ENCODE results near the gene SVIL. TPM values are rescaled to one million over a fixed set of nuclear protein-coding genes. Genes with fewer than 3 reads are reported as not detected.
A peak's percentile ranks its signal among the peaks of the same experiment; 100 is the strongest.
"Not testable (repeated sequence)": the region's sequence is repeated elsewhere in the genome, so short reads cannot be mapped to it uniquely, and the experiment has no call there.

SVIL gene
- total RNA-seq, 1 donor from 2014 or later, result 58.5 TPM

- no peak overlapping the region for H3K4me3 ChIP-seq (ENCODE audit: low read depth, low read length)
- TF ChIP-seq, protein P1, sequence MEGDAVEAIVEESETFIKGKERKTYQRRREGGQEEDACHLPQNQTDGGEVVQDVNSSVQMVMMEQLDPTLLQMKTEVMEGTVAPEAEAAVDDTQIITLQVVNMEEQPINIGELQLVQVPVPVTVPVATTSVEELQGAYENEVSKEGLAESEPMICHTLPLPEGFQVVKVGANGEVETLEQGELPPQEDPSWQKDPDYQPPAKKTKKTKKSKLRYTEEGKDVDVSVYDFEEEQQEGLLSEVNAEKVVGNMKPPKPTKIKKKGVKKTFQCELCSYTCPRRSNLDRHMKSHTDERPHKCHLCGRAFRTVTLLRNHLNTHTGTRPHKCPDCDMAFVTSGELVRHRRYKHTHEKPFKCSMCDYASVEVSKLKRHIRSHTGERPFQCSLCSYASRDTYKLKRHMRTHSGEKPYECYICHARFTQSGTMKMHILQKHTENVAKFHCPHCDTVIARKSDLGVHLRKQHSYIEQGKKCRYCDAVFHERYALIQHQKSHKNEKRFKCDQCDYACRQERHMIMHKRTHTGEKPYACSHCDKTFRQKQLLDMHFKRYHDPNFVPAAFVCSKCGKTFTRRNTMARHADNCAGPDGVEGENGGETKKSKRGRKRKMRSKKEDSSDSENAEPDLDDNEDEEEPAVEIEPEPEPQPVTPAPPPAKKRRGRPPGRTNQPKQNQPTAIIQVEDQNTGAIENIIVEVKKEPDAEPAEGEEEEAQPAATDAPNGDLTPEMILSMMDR (conservative IDR thresholded peaks at IDR 0.05; ENCODE audit: low read depth, low read length), result no peak
- DNase-seq (ENCODE audit: low read depth), result no peak
Observed at GRCh38 chr10:29492774-29493173, 142.0 kb downstream of the SVIL start.

GRCh38 chr10:29491918-29492317 is 142.9 kb downstream of the SVIL start:
- TF ChIP-seq, protein P1 (conservative IDR thresholded peaks at IDR 0.05; ENCODE audit: low read depth, low read length), result no peak
- H3K4me3 ChIP-seq (ENCODE audit: low read depth, low read length), result no peak overlapping the region
- DNase-seq (ENCODE audit: low read depth), result no peak

DNA sequence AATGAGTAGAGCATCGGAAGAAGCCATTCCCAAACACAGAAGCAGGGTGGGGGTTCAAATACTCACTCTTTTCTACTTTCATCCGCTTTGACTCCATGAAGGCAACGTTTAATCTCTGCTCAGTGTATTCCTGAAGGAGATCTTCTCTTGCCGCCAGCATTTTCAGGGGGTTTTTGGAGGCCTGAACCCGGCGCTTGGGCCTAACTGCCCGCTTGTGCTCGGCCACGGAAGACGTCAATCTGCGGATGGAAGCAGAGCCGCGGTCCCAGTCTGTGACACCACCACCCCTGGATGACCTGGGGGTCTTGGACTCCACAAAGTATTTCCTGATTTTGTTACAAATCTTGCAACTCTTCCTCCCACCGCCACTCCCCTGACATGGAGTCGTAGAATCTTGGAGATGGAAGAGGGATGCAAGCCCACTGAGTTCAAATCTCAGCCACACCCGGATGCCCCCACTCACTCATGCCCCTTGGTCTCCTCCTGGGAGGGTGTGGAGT is 143.9 kb downstream of the SVIL start:
- not testable (repeated sequence) for H3K4me3 ChIP-seq (ENCODE audit: low read depth, low read length); DNase-seq (ENCODE audit: low read depth)

- H3K4me3 ChIP-seq (ENCODE audit: low read depth, low read length); DNase-seq (ENCODE audit: low read depth): not testable (repeated sequence)
Observed at GRCh38 chr10:29488471-29488870, 146.3 kb downstream of the SVIL start.

DNA sequence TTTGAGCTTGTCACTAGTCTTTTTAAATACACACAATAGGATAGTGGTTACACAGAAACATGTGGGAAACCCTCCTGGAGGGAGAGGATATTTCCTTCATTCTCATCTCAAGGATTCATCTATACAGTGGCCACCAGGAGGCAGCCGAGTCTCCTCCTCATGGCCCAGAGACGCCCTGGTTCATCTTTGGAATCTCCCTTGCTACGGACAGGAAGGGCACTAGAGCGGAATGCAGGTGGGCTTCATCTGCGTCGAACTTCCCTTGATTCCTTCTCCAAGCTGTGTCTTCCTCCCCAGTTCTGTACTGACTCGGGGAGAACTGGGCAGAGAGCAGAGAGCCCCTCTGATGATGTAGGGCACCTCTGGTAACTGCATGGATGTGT is 146.9 kb downstream of the SVIL start:
- not testable (repeated sequence) for DNase-seq (ENCODE audit: low read depth); H3K4me3 ChIP-seq (ENCODE audit: low read depth, low read length)

DNA sequence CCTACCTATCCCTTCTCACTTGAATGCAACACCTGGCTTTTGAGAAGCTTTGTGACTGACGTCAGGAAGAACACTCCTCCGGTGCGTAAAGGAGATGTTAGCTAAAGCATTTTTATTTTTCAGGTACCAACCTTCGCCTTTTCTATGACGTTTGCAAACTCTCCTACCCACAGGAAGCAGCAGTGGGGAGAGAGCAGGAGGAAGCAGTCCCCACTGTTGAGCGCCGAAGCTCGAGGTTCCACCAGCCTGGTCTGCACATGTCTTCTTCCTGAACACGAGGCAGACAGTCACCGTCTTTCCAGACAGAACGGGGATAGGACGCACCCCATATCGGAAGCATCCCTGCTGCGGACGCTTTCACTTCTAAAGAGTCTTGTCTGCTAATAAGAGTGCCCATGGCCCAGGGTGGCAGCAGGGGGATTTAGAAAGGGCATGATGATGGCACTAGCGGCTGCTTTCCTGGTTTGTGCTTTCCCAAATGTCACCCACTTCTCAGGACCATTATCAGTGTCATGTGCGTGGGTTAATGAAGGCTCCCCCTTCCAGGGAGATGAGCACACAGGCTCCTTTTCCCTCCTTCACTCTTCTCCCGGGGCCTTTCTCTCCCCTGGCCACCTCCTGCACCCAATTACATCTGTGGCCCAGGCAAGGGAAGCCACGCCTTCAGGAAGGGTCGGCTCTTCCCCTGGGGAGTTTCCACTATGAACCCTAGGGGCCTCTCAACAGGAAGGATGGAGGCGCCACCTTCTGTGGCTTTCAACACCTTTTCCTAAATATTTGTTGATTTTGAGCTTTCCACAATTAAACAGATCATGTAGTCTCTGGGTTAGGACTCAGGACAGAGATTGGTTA is 147.5 kb downstream of the SVIL start:
- H3K4me3 ChIP-seq (ENCODE audit: low read depth, low read length); DNase-seq (ENCODE audit: low read depth): not testable (repeated sequence)

GRCh38 chr10:29486433-29486832 is 148.3 kb downstream of the SVIL start:
- H3K4me3 ChIP-seq (ENCODE audit: low read depth, low read length), result no peak overlapping the region
- TF ChIP-seq, protein P1 (conservative IDR thresholded peaks at IDR 0.05; ENCODE audit: low read depth, low read length), result no peak
- no peak for DNase-seq (ENCODE audit: low read depth)

DNA sequence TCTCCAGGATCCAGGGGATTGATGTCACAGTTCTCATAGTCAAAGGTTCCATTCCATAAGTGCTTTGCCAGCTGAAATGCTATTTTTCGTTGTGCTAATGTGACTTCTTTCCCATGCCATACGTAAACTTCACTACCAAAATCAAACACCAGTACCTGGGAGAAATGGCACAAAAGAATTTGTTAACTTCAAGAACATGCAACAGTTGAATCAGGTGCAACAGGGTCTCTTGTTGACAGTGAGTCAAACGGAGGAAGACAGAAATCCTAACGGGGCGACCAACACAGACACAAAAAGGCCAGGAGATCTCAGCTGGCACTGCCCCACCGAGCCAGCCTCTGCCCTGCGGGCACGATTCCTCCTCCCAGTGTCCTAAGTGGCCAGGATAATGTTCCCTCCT is 150.1 kb downstream of the SVIL start:
- not testable (repeated sequence) for H3K4me3 ChIP-seq (ENCODE audit: low read depth, low read length); DNase-seq (ENCODE audit: low read depth)

DNA sequence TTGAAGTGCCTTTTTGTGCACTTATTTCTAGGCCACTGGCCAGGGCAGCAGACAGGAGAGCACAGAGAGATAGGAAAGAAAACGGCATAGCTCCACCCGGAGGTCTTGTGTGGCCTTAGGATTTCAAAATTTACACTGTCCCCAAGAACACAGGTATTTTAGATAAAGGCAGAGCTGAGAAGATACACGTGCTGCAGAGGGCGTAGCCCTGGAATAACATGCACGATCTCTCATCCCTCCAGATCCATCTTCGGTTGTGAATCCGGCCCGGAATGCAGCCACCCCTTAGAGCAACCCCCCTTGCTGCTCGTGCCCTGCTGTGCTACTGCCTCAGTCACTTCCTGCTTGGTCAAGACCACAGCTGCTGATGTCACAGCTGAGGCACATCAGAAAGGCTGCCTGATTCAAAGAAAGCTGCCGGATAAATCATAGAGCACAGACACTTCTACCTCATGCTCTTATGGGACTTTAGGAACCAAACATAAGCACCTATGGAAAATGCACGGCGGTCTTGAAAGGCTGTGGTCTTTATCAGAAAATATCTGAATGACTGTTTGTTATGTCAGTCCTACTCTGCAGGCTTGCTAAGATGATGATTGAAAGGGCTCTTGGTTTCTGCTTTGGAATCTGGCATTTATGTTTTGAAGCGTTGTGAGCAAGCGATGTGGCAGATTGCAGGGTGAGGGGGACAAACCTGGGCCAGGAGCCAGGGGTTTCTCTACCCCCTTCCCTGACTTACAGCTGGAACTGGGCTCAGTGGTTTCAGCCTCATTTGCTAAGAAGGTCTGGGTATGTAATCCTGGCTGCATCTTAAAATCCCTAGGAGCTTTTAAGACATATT is 152.0 kb downstream of the SVIL start:
- TF ChIP-seq, protein P1 (conservative IDR thresholded peaks at IDR 0.05; ENCODE audit: low read depth, low read length), result peak; percentile 17
- no peak for DNase-seq (ENCODE audit: low read depth)
- H3K4me3 ChIP-seq (ENCODE audit: low read depth, low read length), result no peak overlapping the region

Measured in epithelial cell of proximal tubule (primary cell).